NCI-H146 (cell line): ENCODE data around the gene DIS3L2.

ENCODE experiments used
- DNase-seq: peaks from one replicate; lab custom pipeline; 2025; lab: John Stamatoyannopoulos, UW

The DIS3L2 gene

GRCh38 chr2:232184346-232184745 is 222.8 kb downstream of the DIS3L2 start:
- DNase-seq, result no peak

GRCh38 chr2:232190796-232191195 is 229.3 kb downstream of the DIS3L2 start:
- DNase-seq, result no peak

GRCh38 chr2:232195487-232195886 is 234.0 kb downstream of the DIS3L2 start:
- DNase-seq, result no peak

GRCh38 chr2:232196802-232197201 is 235.3 kb downstream of the DIS3L2 start:
- DNase-seq, result no peak

- DNase-seq, result no peak
These were observed 238.7 kb downstream of the DIS3L2 start for GRCh38 chr2:232200195-232200594.

GRCh38 chr2:232203166-232203891 is 241.8 kb downstream of the DIS3L2 start:
- DNase-seq, result no peak

GRCh38 chr2:232203936-232204335 is 242.4 kb downstream of the DIS3L2 start:
- DNase-seq, result no peak

GRCh38 chr2:232204457-232204931 is 243.0 kb downstream of the DIS3L2 start:
- no peak for DNase-seq

- no peak for DNase-seq
These were observed 245.7 kb downstream of the DIS3L2 start for GRCh38 chr2:232207174-232207573.

GRCh38 chr2:232210306-232210705 is 248.8 kb downstream of the DIS3L2 start:
- no peak for DNase-seq

GRCh38 chr2:232211743-232212686 is 250.5 kb downstream of the DIS3L2 start:
- peak; percentile 5 for DNase-seq

GRCh38 chr2:232213176-232213575 is 251.7 kb downstream of the DIS3L2 start:
- DNase-seq, result no peak

GRCh38 chr2:232214053-232214452 is 252.5 kb downstream of the DIS3L2 start:
- DNase-seq, result no peak

GRCh38 chr2:232216028-232216427 is 254.5 kb downstream of the DIS3L2 start:
- DNase-seq, result no peak

GRCh38 chr2:232218778-232219495 is 257.4 kb downstream of the DIS3L2 start:
- no peak for DNase-seq

GRCh38 chr2:232219496-232219870 is 258.0 kb downstream of the DIS3L2 start:
- DNase-seq, result no peak

- no peak for DNase-seq
These were observed 258.4 kb downstream of the DIS3L2 start for GRCh38 chr2:232219932-232220331.

- no peak for DNase-seq
These were observed 263.9 kb downstream of the DIS3L2 start for GRCh38 chr2:232225429-232225828.

- DNase-seq, result no peak
These were observed 264.4 kb downstream of the DIS3L2 start for GRCh38 chr2:232225895-232226294.

- DNase-seq, result no peak
These were observed 266.8 kb downstream of the DIS3L2 start for GRCh38 chr2:232228332-232228731.

- DNase-seq, result no peak
These were observed 267.7 kb downstream of the DIS3L2 start for GRCh38 chr2:232228971-232229894.
